Memory B cell (primary cell): ENCODE measurements around the gene RELA.
"Not testable (repeated sequence)": the region's sequence is repeated elsewhere in the genome, so short reads cannot be mapped to it uniquely, and the experiment has no call there.

Source experiments
- ATAC-seq: fragments of 150-1000 bp; cut with Tn5 transposase; 2 replicates; pipeline ENCODE4 v1.10.0; 2021; ENCODE audit warnings: low read depth, mild to moderate bottlenecking, moderate library complexity
- DNase-seq, 2 donors: peaks; one replicate each; pipeline ENCODE4 v3.0.0; 2022; ENCODE audit warnings: low spot score in 2 of 2
- H3K27ac Mint-ChIP-seq: one replicate; pipeline ENCODE4 v1.8.0; 2022; ENCODE audit warnings: mild to moderate bottlenecking, moderate library complexity, mixed read lengths
- H3K27me3 Mint-ChIP-seq: one replicate; pipeline ENCODE4 v1.8.0; 2022; ENCODE audit warnings: mixed read lengths
- H3K36me3 Mint-ChIP-seq: one replicate; pipeline ENCODE4 v1.8.0; 2022; ENCODE audit warnings: mild to moderate bottlenecking, mixed read lengths
- H3K4me1 Mint-ChIP-seq: one replicate; pipeline ENCODE4 v1.8.0; 2022; ENCODE audit warnings: mixed read lengths
- H3K4me3 Mint-ChIP-seq: one replicate; pipeline ENCODE4 v1.8.0; 2022; ENCODE audit warnings: mild to moderate bottlenecking, moderate library complexity, mixed read lengths
- H3K9me3 Mint-ChIP-seq: one replicate; pipeline ENCODE4 v1.8.0; 2022; ENCODE audit warnings: mixed read lengths

Gene RELA

DNA sequence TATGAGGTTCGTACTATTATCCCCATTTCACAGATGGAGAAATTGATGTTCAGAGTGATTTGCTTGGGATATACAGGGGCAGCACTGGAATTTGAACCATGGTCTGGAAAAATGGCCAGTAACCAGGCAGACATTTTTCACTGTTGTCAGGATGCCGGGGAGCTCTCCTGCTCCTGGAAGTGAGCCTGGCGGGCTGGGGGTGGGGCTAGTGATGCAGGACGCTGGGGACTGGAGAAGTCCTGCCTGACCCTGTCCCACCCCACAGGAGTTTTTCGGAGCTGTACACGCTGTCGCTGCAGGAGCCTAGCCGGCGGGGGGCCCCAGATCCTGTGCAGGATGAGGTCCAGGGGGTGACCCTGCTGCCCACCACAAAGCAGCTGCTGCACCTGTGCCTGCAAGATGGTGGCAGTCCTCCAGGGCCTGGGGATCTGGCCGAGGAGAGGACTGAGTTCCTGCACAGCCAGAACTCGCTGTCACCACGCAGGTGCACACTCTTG is 13.7 kb downstream of the RELA start:
- DNase-seq (no peak), ATAC-seq (no peak)
- Mint-ChIP-seq H3K4me1 (peaks cover 34% of the 10 kb centered on the region), H3K9me3 (no peaks in the 10 kb centered on the region), H3K4me3 (peak overlapping the region; percentile 14), H3K27ac (no peak overlapping the region), H3K36me3 (peaks cover 17% of the 10 kb centered on the region), H3K27me3 (no peaks in the 10 kb centered on the region)

DNA sequence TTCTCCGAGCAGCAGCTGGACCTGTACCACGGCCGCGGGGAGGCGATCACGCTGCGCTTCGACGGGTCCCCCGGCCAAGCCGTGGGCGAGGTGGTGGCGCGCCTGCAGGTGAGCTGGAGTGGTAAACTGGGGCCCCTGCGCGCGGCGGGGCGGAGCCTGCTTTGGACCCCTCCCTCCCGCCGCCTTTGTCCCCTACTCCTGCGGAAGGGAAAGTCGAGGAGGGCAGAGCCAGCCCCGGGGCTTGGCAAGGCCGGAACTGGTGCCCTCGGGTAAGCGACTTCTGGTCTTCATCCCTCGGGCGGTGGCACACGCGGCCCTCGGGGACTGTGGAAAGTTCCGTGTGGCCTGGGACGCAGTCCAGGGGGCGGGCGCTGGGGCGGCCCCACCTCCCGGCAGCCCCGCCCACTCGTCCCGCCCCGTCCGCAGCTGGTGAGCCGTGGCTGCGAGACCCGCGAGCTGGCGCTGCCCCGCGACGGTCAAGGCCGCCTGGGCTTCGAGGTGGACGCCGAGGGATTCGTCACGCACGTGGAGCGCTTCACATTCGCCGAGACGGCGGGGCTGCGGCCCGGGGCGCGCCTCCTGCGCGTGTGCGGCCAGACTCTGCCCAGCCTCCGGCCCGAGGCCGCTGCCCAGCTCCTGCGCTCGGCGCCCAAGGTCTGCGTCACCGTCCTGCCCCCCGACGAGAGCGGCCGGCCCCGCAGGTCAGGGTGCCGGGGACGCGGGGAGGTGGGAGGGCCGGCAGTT is 15.6 kb downstream of the RELA start:
- peaks cover 24% of the 10 kb centered on the region for H3K36me3 Mint-ChIP-seq
- no peak overlapping the region for H3K4me3 Mint-ChIP-seq
- H3K9me3 Mint-ChIP-seq = no peaks in the 10 kb centered on the region
- no peak overlapping the region for H3K27ac Mint-ChIP-seq
- no peaks in the 10 kb centered on the region for H3K27me3 Mint-ChIP-seq
- ATAC-seq (no peak), DNase-seq (no peak)
- H3K4me1 Mint-ChIP-seq = peaks cover 33% of the 10 kb centered on the region

DNA sequence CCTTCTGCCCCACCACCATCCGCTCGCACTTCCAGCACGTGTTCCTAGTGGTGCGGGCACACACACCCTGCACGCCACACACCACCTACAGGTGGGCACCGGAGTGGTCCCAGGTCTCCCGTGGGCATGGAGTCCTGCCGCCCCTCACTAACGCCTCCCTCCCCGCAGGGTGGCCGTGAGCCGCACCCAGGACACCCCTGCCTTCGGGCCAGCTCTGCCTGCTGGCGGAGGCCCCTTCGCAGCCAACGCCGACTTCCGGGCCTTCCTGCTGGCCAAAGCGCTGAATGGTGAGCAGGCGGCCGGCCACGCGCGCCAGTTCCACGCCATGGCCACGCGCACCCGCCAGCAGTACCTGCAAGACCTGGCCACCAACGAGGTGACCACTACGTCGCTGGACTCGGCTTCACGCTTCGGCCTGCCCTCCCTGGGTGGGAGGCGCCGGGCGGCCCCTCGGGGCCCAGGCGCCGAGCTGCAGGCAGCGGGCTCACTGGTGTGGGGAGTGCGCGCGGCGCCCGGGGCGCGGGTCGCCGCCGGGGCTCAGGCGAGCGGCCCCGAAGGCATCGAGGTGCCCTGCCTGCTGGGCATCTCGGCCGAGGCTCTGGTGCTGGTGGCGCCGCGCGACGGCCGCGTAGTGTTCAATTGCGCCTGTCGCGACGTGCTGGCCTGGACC is 16.3 kb downstream of the RELA start:
- H3K27ac Mint-ChIP-seq = no peak overlapping the region
- H3K27me3 Mint-ChIP-seq = no peaks in the 10 kb centered on the region

GRCh38 chr11:65645710-65646109 is 17.0 kb downstream of the RELA start:
- Mint-ChIP-seq H3K4me1 (peaks cover 32% of the 10 kb centered on the region), H3K27me3 (no peaks in the 10 kb centered on the region), H3K9me3 (no peaks in the 10 kb centered on the region), H3K36me3 (peaks cover 24% of the 10 kb centered on the region), H3K27ac (peak overlapping the region; percentile 78), H3K4me3 (no peak overlapping the region)
- ATAC-seq = no peak
- no peak for DNase-seq

More for the DNA sequence above, 16.3 kb downstream of the RELA start:
- no peak for ATAC-seq
- Mint-ChIP-seq H3K4me1 (peaks cover 32% of the 10 kb centered on the region), H3K4me3 (no peak overlapping the region), H3K9me3 (no peaks in the 10 kb centered on the region), H3K36me3 (peaks cover 24% of the 10 kb centered on the region)
- no peak for DNase-seq

GRCh38 chr11:65644837-65645236 is 17.9 kb downstream of the RELA start:
- H3K27me3 Mint-ChIP-seq = no peaks in the 10 kb centered on the region
- H3K9me3 Mint-ChIP-seq = no peaks in the 10 kb centered on the region
- H3K4me1 Mint-ChIP-seq = peaks cover 27% of the 10 kb centered on the region
- DNase-seq = no peak
- H3K36me3 Mint-ChIP-seq = peaks cover 29% of the 10 kb centered on the region
- no peak for ATAC-seq
- H3K27ac Mint-ChIP-seq = no peak overlapping the region
- no peak overlapping the region for H3K4me3 Mint-ChIP-seq

DNA sequence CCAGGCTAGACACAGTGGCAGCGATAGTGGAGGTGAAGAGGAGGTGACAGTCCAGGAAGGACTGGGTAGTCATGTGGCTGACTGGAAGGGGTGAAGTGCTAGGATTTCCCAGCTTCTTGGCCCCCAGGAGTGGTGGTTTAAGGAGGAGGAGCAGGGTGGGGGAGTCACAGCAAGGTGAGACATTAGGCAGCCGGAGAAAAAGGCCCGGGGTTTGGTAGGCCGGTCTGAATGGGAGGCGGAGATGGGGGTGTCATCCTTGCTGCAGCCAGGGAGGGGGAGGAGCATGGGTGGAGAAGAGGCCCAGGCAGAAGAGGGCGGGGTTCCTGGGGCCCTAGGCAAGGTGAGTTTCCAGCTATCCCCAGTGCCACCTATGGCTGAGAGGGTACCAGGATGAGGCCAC is 18.7 kb downstream of the RELA start:
- no peaks in the 10 kb centered on the region for H3K27me3 Mint-ChIP-seq
- H3K9me3 Mint-ChIP-seq = no peaks in the 10 kb centered on the region
- no peak overlapping the region for H3K4me3 Mint-ChIP-seq
- H3K4me1 Mint-ChIP-seq = peaks cover 30% of the 10 kb centered on the region
- DNase-seq (no peak), ATAC-seq (no peak)
- H3K36me3 Mint-ChIP-seq = peaks cover 29% of the 10 kb centered on the region
- peak overlapping the region; percentile 79 for H3K27ac Mint-ChIP-seq

- Mint-ChIP-seq H3K4me3 (peak overlapping the region; percentile 95), H3K27me3 (no peaks in the 10 kb centered on the region), H3K4me1 (peaks cover 37% of the 10 kb centered on the region), H3K36me3 (peaks cover 24% of the 10 kb centered on the region), H3K27ac (peak overlapping the region; percentile 97), H3K9me3 (no peaks in the 10 kb centered on the region)
- no peak for ATAC-seq
- DNase-seq = no peak
Observed at GRCh38 chr11:65642014-65642671, 20.6 kb downstream of the RELA start.

DNA sequence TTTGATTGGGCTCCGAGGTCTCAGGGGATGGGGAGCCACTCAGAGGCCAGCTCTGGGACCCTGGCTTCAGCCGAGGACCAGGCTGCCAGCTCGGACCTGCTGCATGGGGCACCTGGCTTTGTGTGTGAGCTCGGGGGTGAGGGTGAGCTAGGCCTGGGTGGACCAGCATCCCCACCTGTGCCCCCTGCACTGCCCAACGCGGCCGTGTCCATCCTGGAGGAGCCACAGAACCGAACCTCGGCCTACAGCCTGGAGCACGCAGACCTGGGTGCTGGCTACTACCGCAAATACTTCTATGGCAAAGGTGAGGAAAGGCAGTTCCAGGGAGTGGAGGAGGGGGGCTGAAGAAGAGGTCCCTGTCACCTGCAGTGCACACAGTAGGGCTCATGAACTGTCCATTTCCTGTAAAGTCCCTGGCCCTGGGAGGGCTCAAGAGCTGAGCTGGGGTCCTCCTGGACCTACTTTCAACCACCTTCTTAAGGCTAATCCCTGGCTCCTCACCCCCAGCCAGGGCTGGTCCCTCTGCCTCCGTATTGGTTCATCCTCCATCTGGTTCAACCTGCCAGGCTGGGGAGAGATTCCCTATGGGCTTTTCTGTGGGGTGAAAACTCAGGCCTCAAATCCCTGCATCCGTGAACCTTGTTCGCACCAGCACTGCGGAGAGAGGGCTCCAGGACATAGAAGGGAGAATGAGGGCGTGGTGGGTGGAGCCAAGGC is 21.3 kb downstream of the RELA start:
- DNase-seq (no peak), ATAC-seq (no peak)
- H3K4me3 Mint-ChIP-seq = peak overlapping the region; percentile 95
- no peaks in the 10 kb centered on the region for H3K27me3 Mint-ChIP-seq
- peaks cover 38% of the 10 kb centered on the region for H3K4me1 Mint-ChIP-seq
- peak overlapping the region; percentile 97 for H3K27ac Mint-ChIP-seq
- no peaks in the 10 kb centered on the region for H3K9me3 Mint-ChIP-seq
- H3K36me3 Mint-ChIP-seq = peaks cover 24% of the 10 kb centered on the region

DNA sequence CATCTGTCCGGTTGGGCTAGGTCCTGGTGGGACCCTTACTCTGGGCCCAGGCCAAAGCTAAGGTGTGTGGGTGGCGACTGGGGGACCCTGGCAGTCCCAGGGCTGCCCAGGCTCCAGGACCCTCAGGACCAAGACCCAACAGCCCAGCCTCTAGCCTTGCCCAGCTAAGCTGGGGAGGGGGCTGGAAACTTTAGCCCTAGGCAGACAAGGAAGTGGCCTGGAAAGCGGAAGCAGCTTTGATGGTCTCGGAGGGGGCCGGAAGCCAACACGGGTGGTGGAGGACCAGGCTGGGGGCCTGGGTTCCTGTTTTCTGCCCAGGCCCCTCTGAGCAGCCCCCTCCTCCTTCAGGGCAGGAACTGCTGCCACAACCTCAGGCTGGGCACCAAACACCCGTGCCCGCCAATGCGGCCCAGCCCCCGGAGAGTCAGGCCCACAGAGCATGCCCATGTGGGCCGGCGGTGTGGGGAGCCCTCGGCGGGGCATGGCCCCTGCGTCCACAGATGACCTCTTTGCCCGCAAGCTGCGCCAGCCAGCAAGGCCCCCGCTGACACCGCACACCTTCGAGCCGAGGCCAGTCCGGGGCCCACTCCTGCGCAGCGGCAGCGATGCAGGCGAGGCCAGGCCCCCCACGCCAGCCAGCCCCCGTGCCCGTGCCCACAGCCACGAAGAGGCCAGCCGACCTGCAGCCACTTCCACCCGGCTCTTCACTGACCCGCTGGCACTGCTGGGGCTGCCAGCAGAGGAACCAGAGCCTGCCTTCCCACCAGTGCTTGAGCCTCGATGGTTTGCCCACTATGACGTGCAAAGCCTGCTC is 22.0 kb downstream of the RELA start:
- peak overlapping the region; percentile 95 for H3K4me3 Mint-ChIP-seq
- H3K27ac Mint-ChIP-seq = peak overlapping the region; percentile 97
- no peaks in the 10 kb centered on the region for H3K27me3 Mint-ChIP-seq
- H3K4me1 Mint-ChIP-seq = peaks cover 38% of the 10 kb centered on the region
- no peaks in the 10 kb centered on the region for H3K9me3 Mint-ChIP-seq
- ATAC-seq = peak; percentile 24
- H3K36me3 Mint-ChIP-seq = peaks cover 21% of the 10 kb centered on the region
- DNase-seq = peak; percentile 60 to 73

- peak overlapping the region; percentile 95 for H3K4me3 Mint-ChIP-seq
- H3K27me3 Mint-ChIP-seq = no peaks in the 10 kb centered on the region
- H3K27ac Mint-ChIP-seq = peak overlapping the region; percentile 97
- peak; percentile 82 to 95 for DNase-seq
- H3K36me3 Mint-ChIP-seq = peaks cover 21% of the 10 kb centered on the region
- no peaks in the 10 kb centered on the region for H3K9me3 Mint-ChIP-seq
- H3K4me1 Mint-ChIP-seq = peaks cover 33% of the 10 kb centered on the region
- ATAC-seq = peak; percentile 75
Observed at GRCh38 chr11:65639623-65640482, 22.9 kb downstream of the RELA start.

DNA sequence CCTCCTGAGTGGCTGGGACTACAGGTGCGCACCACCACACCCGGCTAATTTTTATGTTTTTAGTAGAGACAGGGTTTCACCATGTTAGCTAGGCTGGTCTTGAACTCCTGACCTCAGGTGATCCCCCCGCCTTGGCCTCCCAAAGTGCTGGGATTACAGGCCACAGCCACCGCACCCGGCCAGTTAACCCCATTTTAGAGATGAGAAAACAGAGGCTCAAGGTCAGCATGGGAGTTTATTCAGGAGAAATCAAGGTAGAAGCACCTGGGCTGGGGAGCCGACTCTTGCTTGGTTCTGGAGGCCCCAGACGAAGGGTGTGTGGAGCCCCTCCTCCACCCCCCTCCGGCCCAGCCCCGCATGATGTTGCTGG is 23.5 kb downstream of the RELA start:
- not testable (repeated sequence) for ATAC-seq, DNase-seq, H3K27me3 Mint-ChIP-seq, H3K9me3 Mint-ChIP-seq
- H3K27ac Mint-ChIP-seq = peak overlapping the region; percentile 97
- H3K4me3 Mint-ChIP-seq = peak overlapping the region; percentile 95
- H3K4me1 Mint-ChIP-seq = peaks cover 33% of the 10 kb centered on the region
- peaks cover 18% of the 10 kb centered on the region for H3K36me3 Mint-ChIP-seq

DNA sequence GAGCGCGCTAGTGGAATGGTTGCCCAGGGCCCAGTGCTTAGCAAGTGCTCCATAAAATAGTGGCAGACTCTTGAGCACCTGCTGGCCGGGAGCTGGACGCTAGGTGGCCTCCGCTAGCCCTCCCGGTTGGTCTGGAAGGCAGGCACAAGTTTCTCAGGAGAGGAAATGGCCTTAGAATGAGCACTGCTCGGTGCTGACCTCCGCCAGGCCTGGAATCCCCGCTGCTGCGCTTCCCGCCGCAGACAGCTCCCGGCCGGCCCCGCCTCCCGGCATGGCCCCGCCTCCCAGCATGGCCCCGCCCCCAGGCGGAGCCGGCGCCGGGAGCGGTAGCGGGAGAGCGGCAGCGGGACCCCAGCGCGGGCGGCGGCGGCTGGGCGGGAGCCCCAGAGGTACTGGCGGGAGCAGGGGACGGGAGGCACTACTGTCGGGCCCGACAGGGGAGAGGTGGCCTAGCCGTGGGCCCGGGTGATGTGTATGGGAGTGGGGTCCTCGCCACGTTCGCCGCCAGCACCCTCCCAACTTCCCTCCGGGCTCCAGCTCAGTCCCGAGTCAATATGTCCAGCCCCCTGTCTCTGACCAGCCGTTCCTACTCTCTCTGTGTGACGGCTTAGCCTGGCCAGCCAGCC is 24.8 kb downstream of the RELA start, which contains the start of gene SIPA1:
TSS of gene SIPA1 (plus strand) at position 308 of the 626 bp plus-strand sequence. CDS start 2,821 bp downstream, outside the sequence.
- H3K27me3 Mint-ChIP-seq = no peaks in the 10 kb centered on the region
- ATAC-seq (peak; percentile 33), DNase-seq (peak; percentile 79 to 84)
- H3K36me3 Mint-ChIP-seq = peaks cover 10% of the 10 kb centered on the region
- H3K4me1 Mint-ChIP-seq = peaks cover 31% of the 10 kb centered on the region
- peak within 1 kb of the TSS; percentile 95 for H3K4me3 Mint-ChIP-seq
- peak within 1 kb of the TSS; percentile 97 for H3K27ac Mint-ChIP-seq
- no peaks in the 10 kb centered on the region for H3K9me3 Mint-ChIP-seq
